ENCODE data around the gene MPDU1. TPM values are rescaled to one million over a fixed set of nuclear protein-coding genes. Genes with fewer than 3 reads are reported as not detected.
"Not testable (repeated sequence)": the region's sequence is repeated elsewhere in the genome, so short reads cannot be mapped to it uniquely, and the experiment has no call there.

The MPDU1 gene
- total and polyA plus RNA-seq, 7 donors = 38.4 to 121 (median 46.7) TPM

DNA sequence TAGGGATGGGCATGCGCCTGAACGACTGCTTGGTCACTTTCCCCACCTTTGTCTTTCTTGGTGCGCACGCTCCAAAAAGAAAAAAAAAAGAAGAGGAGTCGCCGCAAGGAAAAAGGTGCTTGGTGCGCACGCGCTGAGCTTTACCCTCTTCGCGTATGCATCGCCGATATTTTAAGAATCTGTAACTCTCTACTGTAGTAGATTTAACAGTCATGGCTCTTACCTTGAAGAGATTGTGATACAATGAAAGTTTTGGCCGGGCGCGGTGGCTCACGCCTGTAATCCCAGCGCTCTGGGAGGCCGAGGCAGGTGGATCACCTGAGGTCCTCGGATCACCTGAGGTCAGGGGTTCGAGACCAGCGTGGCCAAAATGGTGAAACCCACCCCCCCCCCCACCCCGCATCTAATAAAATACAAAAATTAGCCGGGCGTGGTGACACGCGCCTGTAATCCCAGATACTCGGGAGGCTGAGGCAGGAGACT, 31.7 kb downstream of the MPDU1 start:
- no peaks in the 10 kb centered on the region for H3K9me3 ChIP-seq
- 3 to 6% methylated on average over 28 of the region's 28 CpGs for WGBS, 2 donors
- H3K27me3 ChIP-seq = no peaks in the 10 kb centered on the region
- H3K4me3 ChIP-seq = peak overlapping the region; percentile 28 to 81 (median 44)
- DNase-seq = no peak
- H3K27ac ChIP-seq = peak overlapping the region; percentile 85 to 98 (median 92)
- no peaks in the 10 kb centered on the region for H3K36me3 ChIP-seq
- H3K4me1 ChIP-seq = peaks cover 0 to 43% (median 37%) of the 10 kb centered on the region in 4 donors
- TF ChIP-seq POLR2AphosphoS5 (IDR thresholded peaks at IDR 0.05) (peak; percentile 5 to 78 (median 40)), POLR2A (IDR thresholded peaks at IDR 0.05) (no peak), EP300 (IDR thresholded peaks at IDR 0.05) (no peak)
- TF ChIP-seq, protein P1, sequence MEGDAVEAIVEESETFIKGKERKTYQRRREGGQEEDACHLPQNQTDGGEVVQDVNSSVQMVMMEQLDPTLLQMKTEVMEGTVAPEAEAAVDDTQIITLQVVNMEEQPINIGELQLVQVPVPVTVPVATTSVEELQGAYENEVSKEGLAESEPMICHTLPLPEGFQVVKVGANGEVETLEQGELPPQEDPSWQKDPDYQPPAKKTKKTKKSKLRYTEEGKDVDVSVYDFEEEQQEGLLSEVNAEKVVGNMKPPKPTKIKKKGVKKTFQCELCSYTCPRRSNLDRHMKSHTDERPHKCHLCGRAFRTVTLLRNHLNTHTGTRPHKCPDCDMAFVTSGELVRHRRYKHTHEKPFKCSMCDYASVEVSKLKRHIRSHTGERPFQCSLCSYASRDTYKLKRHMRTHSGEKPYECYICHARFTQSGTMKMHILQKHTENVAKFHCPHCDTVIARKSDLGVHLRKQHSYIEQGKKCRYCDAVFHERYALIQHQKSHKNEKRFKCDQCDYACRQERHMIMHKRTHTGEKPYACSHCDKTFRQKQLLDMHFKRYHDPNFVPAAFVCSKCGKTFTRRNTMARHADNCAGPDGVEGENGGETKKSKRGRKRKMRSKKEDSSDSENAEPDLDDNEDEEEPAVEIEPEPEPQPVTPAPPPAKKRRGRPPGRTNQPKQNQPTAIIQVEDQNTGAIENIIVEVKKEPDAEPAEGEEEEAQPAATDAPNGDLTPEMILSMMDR (IDR thresholded peaks at IDR 0.05) = no peak
- intact Hi-C loops (cut with DNase I) = loop anchor here (2.0 kb wide), 1 partner anchor 55 kb away; the partner anchor contains the start of gene SENP3

GRCh38 chr17:7618608-7619007, 35.0 kb downstream of the MPDU1 start:
- no peak for DNase-seq
- no peak for TF ChIP-seq POLR2AphosphoS5 (IDR thresholded peaks at IDR 0.05)
- TF ChIP-seq EP300 (IDR thresholded peaks at IDR 0.05) = no peak
- TF ChIP-seq POLR2A (IDR thresholded peaks at IDR 0.05) = no peak
- TF ChIP-seq, protein P1 (IDR thresholded peaks at IDR 0.05) = no peak
- 67 to 76% methylated on average over 5 of the region's 5 CpGs for WGBS, 2 donors
- intact Hi-C loops (cut with DNase I) = no loop called here
- peaks cover 0 to 11% (median 11%) of the 10 kb centered on the region in 4 donors for H3K4me1 ChIP-seq
- H3K36me3 ChIP-seq = no peaks in the 10 kb centered on the region
- no peak overlapping the region for H3K4me3 ChIP-seq
- H3K27me3 ChIP-seq = no peaks in the 10 kb centered on the region
- H3K27ac ChIP-seq = no peak overlapping the region
- no peaks in the 10 kb centered on the region for H3K9me3 ChIP-seq

- Histone ChIP-seq H3K4me1 (no peaks in the 10 kb centered on the region), H3K27ac (no peak overlapping the region), H3K9me3 (no peaks in the 10 kb centered on the region), H3K27me3 (no peaks in the 10 kb centered on the region), H3K4me3 (no peak overlapping the region), H3K36me3 (peaks cover 0 to 7% (median 3%) of the 10 kb centered on the region in 4 donors)
- TF ChIP-seq POLR2A (IDR thresholded peaks at IDR 0.05) = no peak
- no peak for TF ChIP-seq POLR2AphosphoS5 (IDR thresholded peaks at IDR 0.05)
- TF ChIP-seq, protein P1 (IDR thresholded peaks at IDR 0.05) = no peak
- TF ChIP-seq EP300 (IDR thresholded peaks at IDR 0.05) = no peak
- 88 to 94% methylated on average over 8 of the region's 8 CpGs for WGBS, 2 donors
- intact Hi-C loops (cut with DNase I) = no loop called here
- DNase-seq = no peak
These were observed 37.2 kb downstream of the MPDU1 start for GRCh38 chr17:7620835-7621234.

GRCh38 chr17:7623661-7624060, 40.0 kb downstream of the MPDU1 start:
- TF ChIP-seq POLR2AphosphoS5 (IDR thresholded peaks at IDR 0.05) (no peak), EP300 (IDR thresholded peaks at IDR 0.05) (no peak), POLR2A (IDR thresholded peaks at IDR 0.05) (no peak)
- TF ChIP-seq, protein P1 (IDR thresholded peaks at IDR 0.05) = no peak
- intact Hi-C loops (cut with DNase I) = no loop called here
- H3K4me1 ChIP-seq = peaks cover 0 to 17% (median 14%) of the 10 kb centered on the region in 4 donors
- DNase-seq = no peak
- H3K27me3 ChIP-seq = no peaks in the 10 kb centered on the region
- H3K36me3 ChIP-seq = peaks cover 0 to 13% (median 5%) of the 10 kb centered on the region in 4 donors
- 80 to 88% methylated on average over 5 of the region's 5 CpGs for WGBS, 2 donors
- H3K4me3 ChIP-seq = no peak overlapping the region
- H3K9me3 ChIP-seq = no peaks in the 10 kb centered on the region
- H3K27ac ChIP-seq = no peak overlapping the region

DNA sequence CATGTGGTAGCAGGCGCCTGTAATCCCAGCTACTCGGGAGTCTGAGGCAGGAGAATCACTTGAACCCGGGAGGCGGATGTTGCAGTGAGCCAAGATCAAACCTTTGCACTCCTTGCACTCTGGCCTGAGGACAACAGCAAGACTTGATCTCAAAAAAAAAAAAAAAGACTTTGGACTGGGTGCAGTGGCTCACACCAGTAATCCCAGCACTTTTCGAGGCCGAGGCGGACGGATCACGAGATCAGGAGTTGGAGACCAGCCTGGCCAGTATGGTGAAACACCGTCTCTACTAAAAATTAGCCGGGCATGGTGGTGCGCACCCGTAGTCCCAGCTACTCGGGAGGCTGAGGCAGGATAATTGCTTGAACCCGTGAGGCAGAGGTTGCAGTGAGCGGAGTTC, 42.1 kb downstream of the MPDU1 start:
- H3K9me3 ChIP-seq, H3K27ac ChIP-seq, DNase-seq, H3K4me3 ChIP-seq, H3K27me3 ChIP-seq: not testable (repeated sequence)
- Histone ChIP-seq H3K36me3 (peaks cover 0 to 13% (median 5%) of the 10 kb centered on the region in 4 donors), H3K4me1 (peaks cover 0 to 17% (median 14%) of the 10 kb centered on the region in 4 donors)
- intact Hi-C loops (cut with DNase I) = loop anchor here (2.0 kb wide), 1 partner anchor 61 kb away; the partner anchor contains the start of gene TP53
- 96 to 98% methylated on average over 16 of the region's 16 CpGs for WGBS, 2 donors
